ENCODE measurements around the gene CKAP2L.

DNA sequence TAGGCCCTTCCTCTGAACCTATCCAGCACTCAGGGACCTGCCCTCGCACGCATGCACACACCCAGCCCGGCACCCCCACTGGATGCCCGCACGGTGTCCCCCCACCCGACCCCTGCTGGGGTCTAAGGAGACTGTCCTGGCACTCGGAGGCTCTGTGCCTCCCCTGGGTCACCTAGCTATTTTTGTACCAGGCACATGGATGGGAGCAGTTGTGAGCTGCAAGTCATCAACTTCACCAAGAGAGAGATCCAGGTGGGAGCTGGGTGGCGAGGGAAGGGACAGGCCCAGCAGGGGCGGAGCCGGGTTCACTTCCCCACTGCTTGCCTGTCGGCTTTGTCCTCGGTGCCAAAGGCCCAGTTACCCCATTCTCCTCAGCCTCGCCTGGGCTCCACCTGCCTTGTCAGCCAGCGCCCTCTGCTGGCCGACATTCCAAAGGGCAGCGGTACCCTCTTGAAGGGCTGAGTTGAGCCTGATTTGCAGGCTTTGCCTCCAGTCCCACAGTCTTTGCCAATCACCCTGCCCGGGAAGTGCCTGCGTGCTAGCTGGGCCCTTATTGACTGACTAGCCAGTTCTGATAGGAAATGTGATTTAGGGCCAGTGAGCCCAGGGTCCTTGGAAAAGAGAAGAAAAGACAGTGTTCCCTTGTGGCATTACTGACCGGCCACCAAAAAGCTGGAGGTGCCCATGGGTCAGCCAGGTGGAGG is 37.8 kb downstream of the CKAP2L start:
- TF ChIP-seq GATA2 (IDR thresholded peaks at IDR 0.05; ENCODE audit: low read depth, low read length): no peak
- TF ChIP-seq GATA3 (IDR thresholded peaks at IDR 0.05; ENCODE audit: low read depth, low read length): no peak
